HepG2 (cell line): Measurements from ENCODE around the gene SPIN1.

Experiments
- CTCF ChIP-seq: sonication (generic); formaldehyde crosslinking; IDR thresholded peaks from 2 replicates; pipeline ENCODE4 v1.5.0; 2020; ENCODE audit warnings: mild to moderate bottlenecking, missing genetic modification reagents, moderate library complexity
- DNMT3B ChIP-seq: conservative IDR thresholded peaks from 2 replicates; pipeline ENCODE4 v1.6.1; 2016; ENCODE audit warnings: missing biosample characterization, control low read depth
- DPF2 ChIP-seq: sonication (generic); formaldehyde crosslinking; IDR thresholded peaks from 2 replicates; pipeline ENCODE4 v1.4.0; 2020; ENCODE audit warnings: mild to moderate bottlenecking, low read depth, missing genetic modification reagents, borderline replicate concordance
- EZH2 ChIP-seq: conservative IDR thresholded peaks from 2 replicates; pipeline ENCODE4 v1.6.1; 2012; ENCODE audit warnings: mild to moderate bottlenecking, low read depth, low read length, moderate library complexity
- MXI1 ChIP-seq: IDR thresholded peaks from 3 replicates; pipeline ENCODE4 v1.6.1; 2012; ENCODE audit warnings: low read depth, low read length, inconsistent platforms, borderline replicate concordance
- REPIN1 ChIP-seq: sonication (generic); formaldehyde crosslinking; IDR thresholded peaks from 2 replicates; pipeline ENCODE4 v1.8.0; 2022; ENCODE audit warnings: missing genetic modification reagents, low read depth, mild to moderate bottlenecking, borderline replicate concordance
- ZNF432 ChIP-seq: sonication (generic); formaldehyde crosslinking; IDR thresholded peaks from 2 replicates; pipeline ENCODE4 v1.5.0; 2020; ENCODE audit warnings: missing genetic modification reagents, mild to moderate bottlenecking, borderline replicate concordance
- ZSCAN25 ChIP-seq: sonication (generic); formaldehyde crosslinking; IDR thresholded peaks from 2 replicates; pipeline ENCODE4 v1.8.0; 2022; ENCODE audit warnings: mild to moderate bottlenecking, missing genetic modification reagents
- ZSCAN29 ChIP-seq: sonication (generic); formaldehyde crosslinking; conservative IDR thresholded peaks from 2 replicates; pipeline ENCODE4 v1.4.0; 2020; ENCODE audit warnings: mild to moderate bottlenecking, missing genetic modification reagents

GRCh38 chr9:88477300-88477751 lies 89.1 kb downstream of the SPIN1 start:
- TF ChIP-seq EZH2, result no peak
- no peak for TF ChIP-seq ZSCAN25 (CRISPR knock-in tag)
- TF ChIP-seq REPIN1 (CRISPR knock-in tag), result no peak
- TF ChIP-seq ZNF432 (CRISPR knock-in tag), result no peak
- TF ChIP-seq ZSCAN29 (CRISPR knock-in tag), result no peak
- TF ChIP-seq DNMT3B (CRISPR knock-in tag), result no peak
- TF ChIP-seq CTCF (CRISPR knock-in tag), result no peak
- no peak for TF ChIP-seq MXI1
- TF ChIP-seq DPF2, result no peak
